GM21367 (cell line): ENCODE data around the gene LAP3.
A peak's percentile ranks its signal among the peaks of the same experiment; 100 is the strongest.

Experiments
- ATAC-seq: cut with Tn5 transposase; IDR thresholded peaks from one replicate; pipeline ENCODE4 v1.9.1; 2021; ENCODE audit not compliant: unreplicated experiment

LAP3 gene

GRCh38 chr4:17616283-17616682 lies 39.3 kb downstream of the LAP3 start:
- ATAC-seq = no peak

GRCh38 chr4:17618926-17619325 lies 41.9 kb downstream of the LAP3 start:
- no peak for ATAC-seq

- no peak for ATAC-seq
Observed at GRCh38 chr4:17619416-17620105, 42.6 kb downstream of the LAP3 start.

GRCh38 chr4:17623451-17624001 lies 46.5 kb downstream of the LAP3 start:
- no peak for ATAC-seq

- ATAC-seq = no peak
Observed at GRCh38 chr4:17624821-17625220, 47.8 kb downstream of the LAP3 start.

- no peak for ATAC-seq
Observed at GRCh38 chr4:17630228-17630627, 53.2 kb downstream of the LAP3 start.

- no peak for ATAC-seq
Observed at GRCh38 chr4:17633600-17633999, 56.6 kb downstream of the LAP3 start.

- ATAC-seq = no peak
Observed at GRCh38 chr4:17635056-17635455, 58.1 kb downstream of the LAP3 start.

GRCh38 chr4:17636341-17636695 lies 59.3 kb downstream of the LAP3 start:
- ATAC-seq = no peak

GRCh38 chr4:17636696-17637622 lies 60.0 kb downstream of the LAP3 start:
- ATAC-seq = peak; percentile 83

- ATAC-seq = no peak
Observed at GRCh38 chr4:17639136-17639535, 62.1 kb downstream of the LAP3 start.

GRCh38 chr4:17642398-17642783 lies 65.4 kb downstream of the LAP3 start:
- no peak for ATAC-seq

- ATAC-seq = no peak
Observed at GRCh38 chr4:17646693-17647092, 69.7 kb downstream of the LAP3 start.

- ATAC-seq = no peak
Observed at GRCh38 chr4:17647176-17647806, 70.3 kb downstream of the LAP3 start.

- no peak for ATAC-seq
Observed at GRCh38 chr4:17647927-17648326, 70.9 kb downstream of the LAP3 start.

GRCh38 chr4:17650406-17650805 lies 73.4 kb downstream of the LAP3 start:
- ATAC-seq = no peak

- no peak for ATAC-seq
Observed at GRCh38 chr4:17654701-17655100, 77.7 kb downstream of the LAP3 start.

GRCh38 chr4:17657090-17657489 lies 80.1 kb downstream of the LAP3 start:
- no peak for ATAC-seq
